Measurements from ENCODE around the gene PTPRK.
"Not testable (repeated sequence)": the region's sequence is repeated elsewhere in the genome, so short reads cannot be mapped to it uniquely, and the experiment has no call there.

Gene PTPRK

GRCh38 chr6:127939442-127940066 is 580.8 kb downstream of the PTPRK start:
- DNase-seq, result no peak

GRCh38 chr6:127938701-127939100 is 581.7 kb downstream of the PTPRK start:
- DNase-seq, result no peak

- DNase-seq, result no peak
Observed at GRCh38 chr6:127937747-127938146, 582.7 kb downstream of the PTPRK start.

- DNase-seq, result no peak
Observed at GRCh38 chr6:127937102-127937501, 583.3 kb downstream of the PTPRK start.

- DNase-seq, result no peak
Observed at GRCh38 chr6:127934956-127935355, 585.4 kb downstream of the PTPRK start.

- no peak for DNase-seq
Observed at GRCh38 chr6:127933852-127934840, 586.3 kb downstream of the PTPRK start.

- DNase-seq, result no peak
Observed at GRCh38 chr6:127933137-127933536, 587.3 kb downstream of the PTPRK start.

GRCh38 chr6:127932708-127933107 is 587.7 kb downstream of the PTPRK start:
- DNase-seq, result no peak

- not testable (repeated sequence) for DNase-seq
Observed at GRCh38 chr6:127926441-127926840, 594.0 kb downstream of the PTPRK start.

GRCh38 chr6:127924440-127924839 is 596.0 kb downstream of the PTPRK start:
- no peak for DNase-seq

GRCh38 chr6:127924031-127924430 is 596.4 kb downstream of the PTPRK start:
- no peak for DNase-seq

GRCh38 chr6:127923135-127923534 is 597.3 kb downstream of the PTPRK start:
- DNase-seq, result no peak

GRCh38 chr6:127921982-127922381 is 598.4 kb downstream of the PTPRK start:
- DNase-seq, result no peak

- DNase-seq, result no peak
Observed at GRCh38 chr6:127920804-127921203, 599.6 kb downstream of the PTPRK start.

Data from cortex of kidney (tissue), 1 donor.